HFF-Myc (cell line): ENCODE measurements around the gene RAB7A.

Experiments
- DNase-seq: peaks from one replicate; pipeline ENCODE4 v3.0.0-alpha.2; 2011; ENCODE audit warnings: low read depth; ENCODE audit errors: extremely low read depth
- H3K4me3 ChIP-seq: replicated peaks from 2 replicates; pipeline ENCODE4 v1.5.1; 2011; ENCODE audit warnings: low read depth, mild to moderate bottlenecking, control low read depth, low read length
- TF ChIP-seq, protein P1 (sequence below): IDR thresholded peaks from 2 replicates; pipeline ENCODE4 v1.5.1; 2012; ENCODE audit warnings: mild to moderate bottlenecking, low read depth, low read length, control low read depth; ENCODE audit errors: missing control alignments

RAB7A gene

DNA sequence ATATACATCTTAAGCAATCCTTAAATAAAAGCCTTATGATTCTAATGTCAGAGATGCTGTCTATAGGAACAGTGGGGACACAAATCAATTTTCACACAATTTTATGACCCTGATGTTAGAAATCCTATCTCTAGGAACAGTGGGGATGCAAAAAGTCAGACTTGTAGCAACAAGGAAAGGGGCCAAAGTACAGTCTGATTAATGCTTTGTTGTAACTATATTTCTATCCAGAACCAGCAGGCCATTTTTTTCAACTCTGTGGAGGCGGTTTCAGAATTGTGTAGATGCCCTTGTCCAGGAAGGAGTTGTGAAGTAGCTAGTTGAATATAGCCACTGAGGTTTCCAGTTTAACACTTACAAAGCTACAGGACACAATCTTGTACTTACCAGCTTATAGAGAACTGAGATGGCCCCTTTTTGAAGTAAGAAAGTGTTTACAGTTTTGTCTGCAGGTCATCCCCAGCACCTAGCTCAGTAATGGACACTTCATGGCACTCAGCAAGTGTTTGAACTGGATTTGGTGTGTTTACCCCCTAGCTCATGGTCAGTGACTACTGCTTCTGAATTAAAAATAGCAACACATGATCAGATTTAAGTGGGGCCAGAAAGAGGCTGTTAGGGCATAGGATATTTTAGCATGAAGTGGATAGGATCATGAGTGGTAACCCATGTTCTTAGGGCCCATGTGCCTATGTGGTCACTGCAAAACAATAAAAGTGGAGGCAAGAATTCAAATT is 54.3 kb downstream of the RAB7A start:
- DNase-seq = no peak
- TF ChIP-seq, protein P1, sequence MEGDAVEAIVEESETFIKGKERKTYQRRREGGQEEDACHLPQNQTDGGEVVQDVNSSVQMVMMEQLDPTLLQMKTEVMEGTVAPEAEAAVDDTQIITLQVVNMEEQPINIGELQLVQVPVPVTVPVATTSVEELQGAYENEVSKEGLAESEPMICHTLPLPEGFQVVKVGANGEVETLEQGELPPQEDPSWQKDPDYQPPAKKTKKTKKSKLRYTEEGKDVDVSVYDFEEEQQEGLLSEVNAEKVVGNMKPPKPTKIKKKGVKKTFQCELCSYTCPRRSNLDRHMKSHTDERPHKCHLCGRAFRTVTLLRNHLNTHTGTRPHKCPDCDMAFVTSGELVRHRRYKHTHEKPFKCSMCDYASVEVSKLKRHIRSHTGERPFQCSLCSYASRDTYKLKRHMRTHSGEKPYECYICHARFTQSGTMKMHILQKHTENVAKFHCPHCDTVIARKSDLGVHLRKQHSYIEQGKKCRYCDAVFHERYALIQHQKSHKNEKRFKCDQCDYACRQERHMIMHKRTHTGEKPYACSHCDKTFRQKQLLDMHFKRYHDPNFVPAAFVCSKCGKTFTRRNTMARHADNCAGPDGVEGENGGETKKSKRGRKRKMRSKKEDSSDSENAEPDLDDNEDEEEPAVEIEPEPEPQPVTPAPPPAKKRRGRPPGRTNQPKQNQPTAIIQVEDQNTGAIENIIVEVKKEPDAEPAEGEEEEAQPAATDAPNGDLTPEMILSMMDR = no peak
- H3K4me3 ChIP-seq = no peak overlapping the region

DNA sequence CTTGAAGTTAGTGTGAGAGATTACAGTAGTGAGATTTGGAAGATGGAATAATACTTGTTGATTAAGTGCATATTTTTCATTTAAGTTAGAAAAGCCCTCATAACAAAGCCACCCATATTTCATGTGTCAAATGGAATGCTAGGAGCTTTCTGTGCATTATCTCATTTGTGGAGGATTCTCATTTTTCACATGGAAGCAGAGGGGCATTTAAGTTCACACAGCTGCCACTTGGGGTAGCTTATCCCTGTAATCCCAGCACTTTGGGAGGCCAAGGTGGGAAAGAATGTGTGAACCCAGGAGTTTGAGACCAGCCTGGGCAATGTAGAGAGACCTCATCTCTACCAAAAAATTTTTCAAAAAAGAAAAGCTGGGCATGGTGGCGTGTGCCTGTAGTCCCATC is 55.2 kb downstream of the RAB7A start:
- DNase-seq = no peak
- no peak overlapping the region for H3K4me3 ChIP-seq
- TF ChIP-seq, protein P1 = no peak

DNA sequence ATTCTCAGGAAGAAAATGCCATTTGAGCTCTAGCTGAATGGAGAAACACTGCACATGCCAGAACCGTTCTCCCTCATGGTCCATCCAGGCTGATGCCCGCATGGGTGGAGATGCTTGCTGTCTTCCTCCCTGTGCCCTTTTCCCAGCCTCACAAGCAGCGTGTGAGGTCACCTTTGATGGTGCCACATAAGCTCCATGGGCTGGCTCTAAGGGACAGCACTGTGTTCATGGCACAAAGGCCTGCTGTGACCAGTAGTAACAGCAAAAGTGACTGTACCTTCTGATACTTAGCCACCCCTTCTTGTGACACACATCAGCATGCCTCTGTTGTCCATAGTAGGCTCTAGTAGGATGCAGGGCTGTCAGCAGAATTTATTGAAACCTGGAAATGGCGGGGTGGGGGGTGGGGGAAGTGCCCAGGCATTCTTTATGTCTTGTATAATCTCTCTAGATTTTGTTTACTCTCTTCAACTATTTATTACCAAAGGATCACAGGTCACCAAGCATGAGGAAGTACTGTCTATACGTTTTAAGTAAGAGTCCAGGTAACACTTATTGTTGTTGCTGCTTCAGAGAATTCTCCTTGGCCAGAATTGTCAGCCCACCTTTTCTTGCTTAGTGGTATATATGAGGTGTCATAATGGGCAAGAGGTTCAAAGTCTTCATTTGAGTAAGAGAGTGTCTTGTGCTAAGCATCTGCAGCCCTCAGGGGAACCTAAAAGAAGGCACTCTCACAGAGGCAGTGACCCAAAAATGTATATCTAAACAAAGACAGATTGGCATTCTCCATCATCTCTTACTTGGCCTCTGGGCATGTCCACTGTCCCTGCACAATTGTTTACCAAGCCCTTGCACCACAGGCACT is 56.5 kb downstream of the RAB7A start:
- no peak overlapping the region for H3K4me3 ChIP-seq
- no peak for DNase-seq
- TF ChIP-seq, protein P1 = no peak

DNA sequence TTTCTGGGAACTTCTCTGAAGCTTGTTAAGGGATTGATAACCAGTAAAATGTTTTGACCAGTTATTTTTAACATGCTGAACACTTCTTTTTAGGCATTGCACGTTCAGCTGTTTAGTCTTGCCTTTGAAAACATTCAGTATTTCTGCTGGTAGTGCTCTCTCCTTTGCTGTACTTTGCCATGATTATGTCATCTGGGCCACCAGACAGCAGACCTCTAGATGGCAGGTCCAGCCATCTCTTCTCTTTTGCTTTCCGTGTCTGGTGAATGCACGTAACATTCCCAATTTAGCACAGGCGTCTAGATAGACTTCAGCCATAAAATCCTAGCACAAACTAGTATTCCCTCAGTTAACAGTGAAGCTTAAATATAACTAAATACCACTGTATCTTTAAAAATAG is 57.8 kb downstream of the RAB7A start:
- DNase-seq = no peak
- TF ChIP-seq, protein P1 = no peak
- no peak overlapping the region for H3K4me3 ChIP-seq

DNA sequence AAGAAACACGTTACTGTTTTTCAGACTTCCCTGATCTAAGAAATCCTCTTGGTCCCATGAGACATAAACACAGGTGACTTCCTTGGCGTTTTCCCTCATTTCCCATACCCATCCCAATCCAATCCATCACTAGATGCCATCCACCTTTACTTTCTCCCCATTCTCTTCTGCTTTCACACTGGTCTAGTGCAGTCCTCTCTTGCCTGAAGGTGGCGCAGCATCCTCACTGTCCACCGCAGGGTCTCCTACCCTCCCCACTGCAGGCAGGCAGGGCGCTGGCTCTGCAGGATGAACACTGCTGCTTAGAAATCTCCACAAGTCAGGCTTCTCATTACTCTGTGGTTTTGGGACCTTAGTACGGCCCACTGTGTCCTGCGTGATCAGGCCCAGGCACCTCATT is 58.2 kb downstream of the RAB7A start:
- H3K4me3 ChIP-seq = no peak overlapping the region
- no peak for DNase-seq
- TF ChIP-seq, protein P1 = peak; percentile 32

DNA sequence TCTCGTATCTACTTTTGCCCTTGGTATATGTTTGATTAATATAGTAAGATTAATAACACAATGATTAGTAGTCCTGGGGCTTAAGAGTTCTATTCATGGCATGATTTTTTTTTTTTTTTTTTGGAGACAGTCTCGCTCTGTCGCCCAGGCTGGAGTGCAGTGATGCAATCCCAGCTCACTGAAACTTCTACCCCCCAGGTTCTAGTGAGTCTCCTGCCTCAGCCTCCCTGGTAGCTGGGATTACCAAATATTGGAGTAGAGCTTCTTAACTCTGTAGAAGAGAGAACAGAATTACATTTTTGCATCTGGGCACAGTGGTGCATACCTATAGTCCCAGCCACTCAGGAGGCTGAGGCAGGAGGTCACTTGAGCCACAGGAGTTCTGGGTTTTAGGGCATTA is 58.9 kb downstream of the RAB7A start:
- no peak for DNase-seq
- TF ChIP-seq, protein P1 = no peak

More for the DNA sequence above, 58.9 kb downstream of the RAB7A start:
- H3K4me3 ChIP-seq = no peak overlapping the region
